ENCODE results near the gene ZNF782. TPM values are rescaled to one million over a fixed set of nuclear protein-coding genes. Genes with fewer than 3 reads are reported as not detected.
A peak's percentile ranks its signal among the peaks of the same experiment; 100 is the strongest.
"Not testable (repeated sequence)": the region's sequence is repeated elsewhere in the genome, so short reads cannot be mapped to it uniquely, and the experiment has no call there.

ZNF782 gene
- total RNA-seq, 1 experiment from 2014 or later, result 2.6 TPM

DNA sequence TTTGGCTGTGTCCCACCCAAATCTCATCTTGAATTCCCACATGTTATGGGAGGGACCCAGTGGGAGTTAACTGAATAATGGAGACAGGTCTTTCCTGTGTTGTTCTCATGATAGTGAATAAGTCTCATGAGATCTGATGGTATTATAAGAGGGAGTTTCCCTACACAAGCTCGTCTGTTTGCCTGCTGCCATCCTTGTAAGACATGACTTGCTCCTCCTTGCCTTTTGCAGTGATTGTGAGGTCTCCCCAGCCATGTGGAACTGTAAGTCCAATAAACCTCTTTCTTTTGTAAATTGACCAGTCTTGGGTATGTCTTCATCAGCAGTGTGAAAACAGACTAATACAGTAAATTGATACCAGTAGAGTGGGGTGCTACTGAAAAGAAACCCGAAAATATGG is 10.9 kb upstream of the ZNF782 start:
- H3K4me3 ChIP-seq (ENCODE audit: insufficient read depth, low read depth, low read length); H3K36me3 ChIP-seq (replicated peaks; ENCODE audit: control insufficient read depth, insufficient read depth, low read length); DNase-seq: not testable (repeated sequence)

DNA sequence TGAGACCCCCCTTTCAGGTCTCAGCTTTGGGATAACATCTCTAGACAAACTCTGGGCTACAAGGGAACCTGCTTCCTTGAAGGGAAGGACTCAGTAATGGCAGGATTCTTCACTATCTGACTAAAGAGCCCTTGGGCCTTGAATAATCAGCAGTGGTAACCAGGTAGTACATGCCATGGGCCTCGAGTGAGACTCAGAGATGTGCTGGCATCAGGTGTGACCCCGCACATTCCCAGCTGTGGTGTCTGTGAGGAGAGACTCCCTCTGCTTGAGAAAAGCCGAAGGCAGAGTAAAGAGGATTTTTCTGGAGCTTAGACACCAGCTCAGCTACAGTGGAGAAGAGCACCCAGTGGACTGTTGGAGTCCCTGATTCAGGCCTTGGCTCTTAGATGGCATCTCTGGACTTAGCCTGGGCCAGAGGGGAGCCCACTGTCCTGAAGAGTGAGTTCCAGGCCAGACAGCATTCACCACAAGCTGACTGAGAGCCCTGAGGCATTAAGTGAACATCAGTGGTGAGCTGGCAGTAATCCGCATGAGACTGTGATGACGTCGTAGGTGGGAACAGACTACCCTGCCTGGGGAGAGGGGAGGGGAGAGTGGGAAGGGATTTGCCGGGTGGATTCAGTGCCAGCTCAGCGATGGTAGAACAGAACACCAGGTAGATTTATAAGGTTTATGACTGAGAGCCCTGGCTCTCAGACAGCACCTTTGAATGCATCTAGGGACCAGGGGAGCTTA is 5.3 kb upstream of the ZNF782 start:
- Histone ChIP-seq H3K4me3 (ENCODE audit: insufficient read depth, low read depth, low read length) (no peak overlapping the region), H3K36me3 (replicated peaks; ENCODE audit: control insufficient read depth, insufficient read depth, low read length) (no peaks in the 10 kb centered on the region), H3K27me3 (ENCODE audit: control insufficient read depth, insufficient read depth, low read length) (no peaks in the 10 kb centered on the region)
- no peak for DNase-seq

More for the DNA sequence above, 10.9 kb upstream of the ZNF782 start:
- not testable (repeated sequence) for H3K27me3 ChIP-seq (ENCODE audit: control insufficient read depth, insufficient read depth, low read length)

DNA sequence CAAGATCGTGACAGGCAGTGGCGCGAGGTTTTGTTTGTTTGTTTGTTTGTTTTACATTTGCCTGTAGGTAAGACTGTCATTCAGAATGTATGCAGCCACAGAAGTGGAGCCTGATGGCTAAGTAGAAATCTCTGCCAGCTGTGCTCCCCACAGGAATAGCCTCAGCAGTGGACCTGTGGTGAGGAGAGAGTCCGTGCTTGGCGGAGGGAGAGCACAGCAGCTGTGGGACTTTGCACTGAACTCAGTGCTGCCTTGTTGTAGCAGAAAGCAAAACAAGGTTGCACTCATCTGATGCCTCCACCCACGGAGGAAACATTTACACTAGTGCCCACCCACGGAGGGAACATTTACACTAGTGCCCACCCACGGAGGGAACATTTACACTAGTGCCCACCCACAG is 4.4 kb upstream of the ZNF782 start:
- H3K36me3 ChIP-seq (replicated peaks; ENCODE audit: control insufficient read depth, insufficient read depth, low read length), result no peaks in the 10 kb centered on the region
- no peak for DNase-seq
- H3K27me3 ChIP-seq (ENCODE audit: control insufficient read depth, insufficient read depth, low read length), result no peaks in the 10 kb centered on the region
- no peak overlapping the region for H3K4me3 ChIP-seq (ENCODE audit: insufficient read depth, low read depth, low read length)

DNA sequence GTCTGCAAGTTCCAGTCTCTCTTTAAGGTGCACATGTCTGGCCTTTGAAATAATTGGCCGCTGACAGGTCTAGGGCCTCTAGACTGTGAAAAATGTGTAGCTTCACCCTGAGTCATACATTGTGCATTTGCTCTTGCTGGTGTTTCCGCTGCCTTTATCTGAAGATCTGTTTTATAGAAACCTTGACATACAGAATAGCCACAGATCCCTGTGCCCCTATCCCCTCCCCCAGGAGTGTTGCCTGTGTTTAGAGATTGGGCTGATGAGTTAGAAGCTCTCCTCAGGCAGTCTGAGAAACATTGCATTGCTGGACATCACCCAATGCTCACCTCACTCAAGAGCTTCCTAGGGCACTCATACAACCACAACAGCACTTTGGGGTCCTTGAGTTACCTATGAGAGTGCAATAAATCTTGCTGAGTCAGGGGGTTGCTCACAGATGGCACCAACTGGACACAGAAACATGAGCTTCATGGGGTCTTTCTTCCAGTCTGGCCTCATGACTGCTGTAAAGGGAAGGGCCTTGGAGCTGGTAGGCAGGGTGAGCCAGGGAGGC is 3.8 kb upstream of the ZNF782 start:
- Histone ChIP-seq H3K27me3 (ENCODE audit: control insufficient read depth, insufficient read depth, low read length) (no peaks in the 10 kb centered on the region), H3K36me3 (replicated peaks; ENCODE audit: control insufficient read depth, insufficient read depth, low read length) (no peaks in the 10 kb centered on the region), H3K4me3 (ENCODE audit: insufficient read depth, low read depth, low read length) (no peak overlapping the region)
- no peak for DNase-seq

DNA sequence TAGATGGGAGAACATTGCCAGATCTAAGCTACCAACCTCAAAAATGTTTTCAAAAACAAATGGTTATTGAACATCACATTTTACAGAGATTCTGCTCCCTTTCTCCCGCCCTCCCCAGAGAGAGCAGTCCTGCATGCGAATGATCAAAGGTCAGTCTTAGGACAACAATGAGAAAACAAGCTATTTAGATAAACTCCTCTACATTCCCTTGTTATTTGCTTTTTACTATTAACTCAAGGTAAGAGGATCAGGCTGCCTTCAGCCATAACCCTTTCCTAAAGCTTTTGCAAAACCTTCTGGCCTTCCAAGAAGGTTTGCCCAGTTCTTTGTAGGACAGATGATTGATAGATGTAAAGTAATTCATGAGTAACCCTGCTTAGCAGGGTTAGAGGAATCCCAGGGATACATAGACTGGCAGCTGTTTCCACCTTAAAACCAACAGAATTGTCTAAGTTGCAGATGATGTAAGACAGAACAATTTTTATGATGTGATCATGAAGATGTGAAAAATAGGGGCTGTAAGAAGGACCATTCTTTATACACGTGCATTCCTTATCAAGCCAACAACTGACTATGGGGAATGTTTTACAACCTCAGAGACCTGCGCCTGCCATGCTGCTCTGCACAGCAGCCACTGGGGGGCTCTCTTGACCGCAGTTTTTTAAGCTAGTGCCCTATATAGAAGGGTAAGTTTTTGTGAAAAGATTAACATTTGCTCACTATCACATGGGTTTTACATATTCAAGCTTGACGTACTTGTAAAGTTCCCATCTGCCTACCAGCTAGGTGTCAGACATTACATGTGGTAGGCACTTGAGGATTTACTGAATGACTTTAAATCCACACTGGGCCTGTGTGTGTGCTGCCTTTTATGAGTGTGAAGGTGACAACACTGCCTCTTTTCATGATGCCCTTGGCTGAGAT is 2.3 kb upstream of the ZNF782 start:
- Histone ChIP-seq H3K27me3 (ENCODE audit: control insufficient read depth, insufficient read depth, low read length) (no peaks in the 10 kb centered on the region), H3K36me3 (replicated peaks; ENCODE audit: control insufficient read depth, insufficient read depth, low read length) (no peaks in the 10 kb centered on the region), H3K4me3 (ENCODE audit: insufficient read depth, low read depth, low read length) (no peak overlapping the region)
- no peak for DNase-seq

DNA sequence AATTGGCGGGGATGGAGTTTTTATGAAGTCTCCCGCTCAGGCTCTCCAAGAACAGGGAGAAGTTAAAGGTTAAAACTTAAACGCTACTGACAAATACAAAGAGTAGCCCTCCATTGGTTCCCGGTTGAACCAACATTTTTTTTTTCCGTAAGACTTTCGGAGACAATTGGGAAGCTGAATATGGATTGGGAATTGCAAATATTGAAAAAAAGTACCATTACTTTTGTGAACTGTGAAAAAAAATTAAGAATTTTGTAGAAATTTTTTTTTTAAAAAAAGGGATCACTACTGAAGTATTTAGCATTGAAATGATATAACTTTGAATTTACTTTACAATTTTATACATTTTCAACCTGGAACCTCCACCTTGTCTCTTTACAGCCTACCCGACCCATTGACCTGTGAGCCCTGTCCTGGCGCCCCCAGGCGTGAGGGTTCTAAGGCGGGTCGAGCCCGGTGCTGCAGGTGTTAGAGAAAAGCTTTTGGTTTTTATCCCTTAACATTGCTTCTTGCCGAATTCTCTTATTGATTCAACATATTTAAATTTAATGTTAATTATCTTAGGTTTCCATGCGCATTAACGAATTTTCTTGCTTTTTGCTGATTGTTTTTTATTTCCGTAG is 448 bp upstream of the ZNF782 start:
- Histone ChIP-seq H3K36me3 (replicated peaks; ENCODE audit: control insufficient read depth, insufficient read depth, low read length) (no peaks in the 10 kb centered on the region), H3K27me3 (ENCODE audit: control insufficient read depth, insufficient read depth, low read length) (no peaks in the 10 kb centered on the region), H3K4me3 (ENCODE audit: insufficient read depth, low read depth, low read length) (peak overlapping the region; percentile 66)
- peak; percentile 26 for DNase-seq

DNA sequence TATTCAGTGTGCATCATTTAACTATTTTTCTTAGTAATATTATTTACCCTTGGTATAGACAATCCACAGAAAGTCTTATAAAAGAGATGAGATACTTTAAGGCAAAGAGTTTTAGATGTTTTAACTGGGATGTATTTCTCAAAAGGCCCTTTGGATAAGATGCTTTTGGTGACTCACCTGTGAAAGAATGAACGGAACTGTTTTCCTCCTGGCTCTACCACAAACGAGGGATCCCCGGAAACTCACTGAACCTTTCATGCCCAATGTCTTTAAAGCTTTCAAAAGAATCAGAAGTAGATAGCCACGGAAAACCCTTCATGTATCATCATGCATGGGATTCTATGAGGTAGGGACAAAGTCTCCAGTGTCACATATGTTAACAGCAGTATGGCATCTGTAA is 1.6 kb downstream of the ZNF782 start:
- DNase-seq, result no peak
- Histone ChIP-seq H3K36me3 (replicated peaks; ENCODE audit: control insufficient read depth, insufficient read depth, low read length) (no peaks in the 10 kb centered on the region), H3K4me3 (ENCODE audit: insufficient read depth, low read depth, low read length) (no peak overlapping the region), H3K27me3 (ENCODE audit: control insufficient read depth, insufficient read depth, low read length) (no peaks in the 10 kb centered on the region)

DNA sequence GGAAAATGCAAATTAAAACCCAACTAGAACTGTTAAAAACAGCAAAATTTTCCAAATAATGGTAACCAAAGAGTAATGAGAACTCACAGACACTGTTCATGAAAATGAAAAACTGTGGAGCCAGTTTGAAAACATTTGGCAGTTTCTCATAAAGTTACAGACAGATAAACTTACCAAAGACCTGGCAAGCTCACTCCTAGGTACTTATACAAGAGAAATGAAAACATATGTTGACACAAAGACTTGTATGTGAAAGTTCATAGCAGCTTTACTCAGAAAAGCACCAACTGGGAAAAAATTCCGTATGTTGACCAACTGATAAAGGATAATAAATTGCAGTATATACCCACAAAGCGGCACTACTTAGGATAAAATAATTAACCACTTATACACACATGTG is 10.3 kb downstream of the ZNF782 start:
- Histone ChIP-seq H3K27me3 (ENCODE audit: control insufficient read depth, insufficient read depth, low read length) (no peaks in the 10 kb centered on the region), H3K4me3 (ENCODE audit: insufficient read depth, low read depth, low read length) (no peak overlapping the region), H3K36me3 (replicated peaks; ENCODE audit: control insufficient read depth, insufficient read depth, low read length) (no peaks in the 10 kb centered on the region)
- no peak for DNase-seq

DNA sequence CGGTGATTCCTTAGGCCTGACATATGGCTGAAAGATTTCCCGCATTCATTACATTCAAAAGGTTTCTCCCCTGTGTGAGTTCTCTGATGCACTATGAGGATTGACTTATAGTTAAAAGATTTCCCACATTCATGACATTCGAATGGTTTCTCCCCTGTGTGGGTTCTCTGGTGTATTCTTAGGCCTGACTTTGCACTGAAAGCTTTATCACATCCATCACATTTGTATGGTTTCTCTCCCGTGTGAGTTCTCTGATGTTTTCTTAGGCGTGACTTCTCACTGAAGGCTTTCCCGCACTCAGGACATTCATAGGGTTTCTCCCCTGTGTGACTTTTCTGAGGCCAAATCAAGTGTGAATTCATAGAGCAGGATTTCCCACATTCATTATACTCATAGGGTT is 35.8 kb downstream of the ZNF782 start:
- Histone ChIP-seq H3K27me3 (ENCODE audit: control insufficient read depth, insufficient read depth, low read length) (no peaks in the 10 kb centered on the region), H3K36me3 (replicated peaks; ENCODE audit: control insufficient read depth, insufficient read depth, low read length) (no peaks in the 10 kb centered on the region; the same call in none of the 2 replicates), H3K4me3 (ENCODE audit: insufficient read depth, low read depth, low read length) (no peak overlapping the region)
- DNase-seq, result no peak

DNA sequence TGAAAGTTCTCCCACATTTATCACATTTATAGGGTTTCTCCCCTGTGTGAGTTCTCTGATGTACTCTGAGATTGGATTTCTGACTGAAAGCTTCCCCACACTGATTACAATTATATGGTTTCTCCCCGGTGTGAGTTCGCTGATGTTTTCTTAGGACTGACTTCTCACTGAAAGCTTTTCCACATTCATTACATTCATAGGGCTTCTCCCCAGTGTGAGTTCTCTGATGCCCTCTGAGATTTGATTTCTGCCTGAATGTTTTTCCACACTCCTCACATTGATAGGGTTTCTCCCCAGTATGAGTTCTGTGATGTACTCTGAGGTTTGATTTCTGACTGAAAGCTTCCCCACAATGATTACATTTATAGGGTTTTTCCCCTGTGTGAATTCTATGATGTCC is 36.3 kb downstream of the ZNF782 start:
- Histone ChIP-seq H3K27me3 (ENCODE audit: control insufficient read depth, insufficient read depth, low read length) (no peaks in the 10 kb centered on the region), H3K36me3 (replicated peaks; ENCODE audit: control insufficient read depth, insufficient read depth, low read length) (no peaks in the 10 kb centered on the region; the same call in none of the 2 replicates), H3K4me3 (ENCODE audit: insufficient read depth, low read depth, low read length) (no peak overlapping the region)
- DNase-seq, result no peak

DNA sequence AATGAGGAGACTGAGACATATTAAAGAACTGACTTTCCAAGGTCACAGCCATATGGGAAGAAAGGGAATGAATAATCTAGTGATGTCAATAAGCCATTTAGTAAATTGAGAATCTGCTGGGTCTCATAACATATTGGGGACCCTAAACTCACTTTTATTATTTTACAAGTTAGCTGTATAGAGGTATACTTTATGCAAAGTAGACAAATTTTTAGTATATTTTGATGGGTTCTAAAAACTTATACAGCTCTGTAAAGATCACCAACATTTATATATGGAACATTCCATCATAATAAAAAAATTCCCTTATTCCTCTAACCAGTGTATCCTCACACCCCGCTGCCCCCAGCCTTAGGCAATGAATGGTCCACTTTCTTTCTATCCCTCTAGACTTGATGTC is 40.7 kb downstream of the ZNF782 start:
- DNase-seq, result no peak
- Histone ChIP-seq H3K4me3 (ENCODE audit: insufficient read depth, low read depth, low read length) (no peak overlapping the region), H3K36me3 (replicated peaks; ENCODE audit: control insufficient read depth, insufficient read depth, low read length) (no peaks in the 10 kb centered on the region), H3K27me3 (ENCODE audit: control insufficient read depth, insufficient read depth, low read length) (no peaks in the 10 kb centered on the region)

DNA sequence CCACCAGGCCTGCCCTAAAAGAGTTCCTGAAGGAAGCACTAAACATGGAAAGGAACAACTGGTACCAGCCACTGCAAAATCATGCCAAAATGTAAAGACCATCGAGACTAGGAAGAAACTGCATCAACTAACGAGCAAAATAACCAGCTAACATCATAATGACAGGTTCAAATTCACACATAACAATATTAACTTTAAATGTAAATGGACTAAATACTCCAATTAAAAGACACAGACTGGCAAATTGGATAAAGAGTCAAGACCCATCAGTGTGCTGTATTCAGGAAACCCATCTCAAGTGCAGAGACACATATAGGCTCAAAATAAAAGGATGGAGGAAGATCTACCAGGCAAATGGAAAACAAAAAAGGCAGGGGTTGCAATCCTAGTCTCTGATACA is 55.4 kb downstream of the ZNF782 start:
- H3K27me3 ChIP-seq (ENCODE audit: control insufficient read depth, insufficient read depth, low read length); H3K4me3 ChIP-seq (ENCODE audit: insufficient read depth, low read depth, low read length); H3K36me3 ChIP-seq (replicated peaks; ENCODE audit: control insufficient read depth, insufficient read depth, low read length); DNase-seq: not testable (repeated sequence)

DNA sequence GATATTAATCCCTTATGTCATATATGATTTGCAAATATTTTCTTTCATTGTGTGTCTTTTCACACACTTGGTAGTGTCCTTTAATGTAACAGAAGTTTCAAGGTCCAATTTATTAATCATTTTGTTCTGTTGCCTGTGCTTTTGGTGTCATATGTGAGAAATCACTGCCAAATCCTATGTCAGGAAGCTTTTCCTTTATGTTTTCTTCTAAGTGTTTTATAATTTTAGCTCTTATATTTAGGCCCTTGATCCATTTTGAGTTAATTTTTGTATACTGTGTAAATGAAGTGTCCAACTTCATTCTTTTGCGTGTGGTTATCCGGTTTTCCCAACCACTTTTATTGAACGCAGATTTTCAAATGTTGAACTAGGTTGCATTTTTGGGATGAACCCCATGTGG is 70.3 kb downstream of the ZNF782 start:
- no peak overlapping the region for H3K4me3 ChIP-seq (ENCODE audit: insufficient read depth, low read depth, low read length)
- DNase-seq, result no peak
- no peaks in the 10 kb centered on the region for H3K36me3 ChIP-seq (replicated peaks; ENCODE audit: control insufficient read depth, insufficient read depth, low read length)
- no peaks in the 10 kb centered on the region for H3K27me3 ChIP-seq (ENCODE audit: control insufficient read depth, insufficient read depth, low read length)

DNA sequence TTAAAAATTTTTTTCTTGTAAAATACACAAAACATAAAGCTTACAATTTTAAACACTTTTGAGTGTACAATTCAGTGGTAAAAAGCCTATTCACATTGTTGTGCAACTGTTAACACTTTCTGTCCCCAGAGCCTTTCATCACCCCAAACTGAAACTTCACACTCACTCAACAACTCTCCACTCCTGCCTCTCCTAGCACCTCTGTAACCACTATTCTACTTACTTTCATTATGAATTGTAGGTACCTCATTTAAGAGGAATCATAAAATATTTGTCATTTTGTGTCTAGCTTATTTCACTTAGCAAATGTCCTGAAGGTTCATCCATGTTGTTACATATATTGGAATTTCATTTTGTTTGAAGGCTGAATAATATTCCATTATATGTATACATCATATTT is 72.1 kb downstream of the ZNF782 start:
- Histone ChIP-seq H3K27me3 (ENCODE audit: control insufficient read depth, insufficient read depth, low read length) (no peaks in the 10 kb centered on the region), H3K36me3 (replicated peaks; ENCODE audit: control insufficient read depth, insufficient read depth, low read length) (no peaks in the 10 kb centered on the region), H3K4me3 (ENCODE audit: insufficient read depth, low read depth, low read length) (no peak overlapping the region)
- no peak for DNase-seq

All from H7 (cell line).